ENCODE measurements around the gene SCO2. TPM values are rescaled to one million over a fixed set of nuclear protein-coding genes. Genes with fewer than 3 reads are reported as not detected.

The SCO2 gene
- total and polyA plus RNA-seq, 4 donors, result 0.37 to 9.3 (median 6.1) TPM

GRCh38 chr22:50572965-50573364, 47.6 kb upstream of the SCO2 start:
- Histone ChIP-seq H3K27ac (ENCODE audit: low read depth in 1 of 2, low read length in 1 of 2) (no peak overlapping the region), H3K9ac (ENCODE audit: insufficient read depth in 1 of 2, low read length in 2 of 2) (no peak overlapping the region), H3K4me3 (no peak overlapping the region), H3K4me1 (ENCODE audit: control insufficient read depth in 5 of 5, insufficient read depth in 5 of 5, low read length in 5 of 5) (no peaks in the 10 kb centered on the region), H3K36me3 (ENCODE audit: control insufficient read depth in 4 of 4, insufficient read depth in 4 of 4, low read length in 4 of 4) (peaks cover 0 to 8% (median 0%) of the 10 kb centered on the region in 4 donors), H3K9me3 (ENCODE audit: control insufficient read depth in 4 of 4, insufficient read depth in 3 of 4, low read length in 3 of 4) (no peaks in the 10 kb centered on the region), H3K27me3 (ENCODE audit: control insufficient read depth in 3 of 3, insufficient read depth in 3 of 3, low read length in 2 of 3) (peaks cover 0 to 8% (median 2%) of the 10 kb centered on the region in 3 donors)
- ATAC-seq (ENCODE audit: insufficient read depth, low FRiP score) (no peak), DNase-seq (no peak)
- WGBS, 2 donors, result 93 to 95% methylated on average over 11 of the region's 11 CpGs
- TF ChIP-seq, protein P1, sequence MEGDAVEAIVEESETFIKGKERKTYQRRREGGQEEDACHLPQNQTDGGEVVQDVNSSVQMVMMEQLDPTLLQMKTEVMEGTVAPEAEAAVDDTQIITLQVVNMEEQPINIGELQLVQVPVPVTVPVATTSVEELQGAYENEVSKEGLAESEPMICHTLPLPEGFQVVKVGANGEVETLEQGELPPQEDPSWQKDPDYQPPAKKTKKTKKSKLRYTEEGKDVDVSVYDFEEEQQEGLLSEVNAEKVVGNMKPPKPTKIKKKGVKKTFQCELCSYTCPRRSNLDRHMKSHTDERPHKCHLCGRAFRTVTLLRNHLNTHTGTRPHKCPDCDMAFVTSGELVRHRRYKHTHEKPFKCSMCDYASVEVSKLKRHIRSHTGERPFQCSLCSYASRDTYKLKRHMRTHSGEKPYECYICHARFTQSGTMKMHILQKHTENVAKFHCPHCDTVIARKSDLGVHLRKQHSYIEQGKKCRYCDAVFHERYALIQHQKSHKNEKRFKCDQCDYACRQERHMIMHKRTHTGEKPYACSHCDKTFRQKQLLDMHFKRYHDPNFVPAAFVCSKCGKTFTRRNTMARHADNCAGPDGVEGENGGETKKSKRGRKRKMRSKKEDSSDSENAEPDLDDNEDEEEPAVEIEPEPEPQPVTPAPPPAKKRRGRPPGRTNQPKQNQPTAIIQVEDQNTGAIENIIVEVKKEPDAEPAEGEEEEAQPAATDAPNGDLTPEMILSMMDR (IDR thresholded peaks at IDR 0.05; ENCODE audit: control extremely low read depth, extremely low read depth), result no peak

DNA sequence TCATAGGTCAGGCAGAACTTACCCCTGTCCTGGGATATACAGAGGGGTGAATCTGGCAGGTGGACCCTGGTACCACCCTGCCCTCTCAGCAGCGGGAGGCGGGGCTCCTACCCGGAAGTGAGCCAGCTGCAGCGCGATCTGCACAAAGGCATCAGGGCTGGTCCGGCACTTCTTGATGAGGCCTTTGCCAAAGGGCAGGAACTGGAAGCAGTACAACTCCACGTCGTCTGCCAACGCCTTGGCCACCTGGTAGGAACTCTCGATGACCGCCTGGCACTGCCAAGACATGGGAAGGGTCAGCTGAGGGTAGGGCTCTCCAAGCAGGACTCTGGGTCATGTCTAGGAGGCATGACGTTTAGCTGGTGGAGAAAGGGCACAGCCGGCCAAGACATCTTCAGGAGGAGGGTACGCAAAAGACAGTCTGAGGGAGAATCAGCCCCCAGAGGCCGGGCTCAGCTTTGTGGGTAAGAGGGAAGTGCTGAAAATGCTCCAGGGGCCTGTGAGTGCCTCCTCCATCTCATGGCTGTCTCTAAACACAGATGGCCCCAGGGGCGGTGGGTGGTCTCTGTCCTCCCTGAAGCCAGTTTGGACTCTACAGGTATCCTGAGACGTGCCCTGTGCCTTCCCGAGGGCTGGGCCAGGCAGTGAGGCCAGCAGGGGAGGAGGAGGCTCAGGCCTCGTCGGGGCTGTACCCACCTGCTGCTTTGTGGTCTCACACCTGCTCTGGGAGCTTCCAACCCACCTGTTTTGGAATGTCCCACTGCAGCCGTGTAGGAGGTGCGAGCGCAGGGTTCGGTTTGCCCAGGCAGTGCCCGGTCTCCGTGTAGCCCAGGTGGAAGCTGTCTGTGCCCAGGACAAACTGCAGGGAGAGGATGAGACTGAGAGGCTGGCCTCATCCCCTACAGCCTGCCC, 46.1 kb upstream of the SCO2 start:
- no peak for DNase-seq
- no peak for ATAC-seq (ENCODE audit: insufficient read depth, low FRiP score)
- TF ChIP-seq, protein P1 (IDR thresholded peaks at IDR 0.05; ENCODE audit: control extremely low read depth, extremely low read depth), result no peak
- Histone ChIP-seq H3K4me3 (no peak overlapping the region), H3K9ac (ENCODE audit: insufficient read depth in 1 of 2, low read length in 2 of 2) (no peak overlapping the region), H3K27me3 (ENCODE audit: control insufficient read depth in 3 of 3, insufficient read depth in 3 of 3, low read length in 2 of 3) (peaks cover 0 to 1% (median 0%) of the 10 kb centered on the region in 3 donors), H3K27ac (ENCODE audit: low read depth in 1 of 2, low read length in 1 of 2) (no peak overlapping the region), H3K9me3 (ENCODE audit: control insufficient read depth in 4 of 4, insufficient read depth in 3 of 4, low read length in 3 of 4) (no peaks in the 10 kb centered on the region), H3K4me1 (ENCODE audit: control insufficient read depth in 5 of 5, insufficient read depth in 5 of 5, low read length in 5 of 5) (no peaks in the 10 kb centered on the region), H3K36me3 (ENCODE audit: control insufficient read depth in 4 of 4, insufficient read depth in 4 of 4, low read length in 4 of 4) (peaks cover 0 to 8% (median 0%) of the 10 kb centered on the region in 4 donors)
- 90 to 94% methylated on average over 26 of the region's 26 CpGs for WGBS, 2 donors

GRCh38 chr22:50570861-50571260, 45.5 kb upstream of the SCO2 start:
- WGBS, 2 donors, result 94 to 96% methylated on average over 12 of the region's 12 CpGs
- TF ChIP-seq, protein P1 (IDR thresholded peaks at IDR 0.05; ENCODE audit: control extremely low read depth, extremely low read depth), result no peak
- peaks cover 0 to 8% (median 0%) of the 10 kb centered on the region in 4 donors for H3K36me3 ChIP-seq (ENCODE audit: control insufficient read depth in 4 of 4, insufficient read depth in 4 of 4, low read length in 4 of 4)
- no peaks in the 10 kb centered on the region for H3K9me3 ChIP-seq (ENCODE audit: control insufficient read depth in 4 of 4, insufficient read depth in 3 of 4, low read length in 3 of 4)
- H3K27me3 ChIP-seq (ENCODE audit: control insufficient read depth in 3 of 3, insufficient read depth in 3 of 3, low read length in 2 of 3), result no peaks in the 10 kb centered on the region
- H3K9ac ChIP-seq (ENCODE audit: insufficient read depth in 1 of 2, low read length in 2 of 2), result no peak overlapping the region
- ATAC-seq (ENCODE audit: insufficient read depth, low FRiP score) (no peak), DNase-seq (no peak)
- no peak overlapping the region for H3K27ac ChIP-seq (ENCODE audit: low read depth in 1 of 2, low read length in 1 of 2)
- no peaks in the 10 kb centered on the region for H3K4me1 ChIP-seq (ENCODE audit: control insufficient read depth in 5 of 5, insufficient read depth in 5 of 5, low read length in 5 of 5)
- no peak overlapping the region for H3K4me3 ChIP-seq
